ENCODE measurements around the gene ECI1. TPM values are rescaled to one million over a fixed set of nuclear protein-coding genes. Genes with fewer than 3 reads are reported as not detected.
"Not testable (repeated sequence)": the region's sequence is repeated elsewhere in the genome, so short reads cannot be mapped to it uniquely, and the experiment has no call there.

ECI1 gene
- total RNA-seq, 2 experiments from 2014 or later = 35.6 to 36.6 TPM

GRCh38 chr16:2263026-2263425, 11.6 kb upstream of the ECI1 start:
- ChIA-PET CTCF (interaction anchor here (1.3 kb wide), 1 partner anchor 9 kb away, joined by 3 read pairs; no protein-coding TSS in a partner anchor), POLR2A (interaction anchor here (1.5 kb wide), 1 partner anchor 9 kb away, joined by 4 read pairs; no protein-coding TSS in a partner anchor)

GRCh38 chr16:2260250-2260649, 8.9 kb upstream of the ECI1 start:
- CTCF ChIA-PET = interaction anchor here (0.7 to 0.8 kb wide), 4 partner anchors 9 to 279 kb away, joined by 3 to 4 read pairs (median 4); no protein-coding TSS in a partner anchor
- POLR2A ChIA-PET = interaction anchor here (0.7 kb wide), 1 partner anchor 623 kb away, joined by 9 read pairs; no protein-coding TSS in a partner anchor

GRCh38 chr16:2258530-2258929, 7.1 kb upstream of the ECI1 start:
- CTCF ChIA-PET = interaction anchor here (0.5 to 0.7 kb wide), 2 partner anchors 117 to 692 kb away, joined by 3 read pairs; no protein-coding TSS in a partner anchor
- POLR2A ChIA-PET = not testable (repeated sequence)

GRCh38 chr16:2257726-2258125, 6.3 kb upstream of the ECI1 start:
- ChIA-PET CTCF (interaction anchor here (0.7 kb wide), 1 partner anchor 691 kb away, joined by 3 read pairs; no protein-coding TSS in a partner anchor), POLR2A (no interaction called here)

GRCh38 chr16:2256531-2257140, 5.2 kb upstream of the ECI1 start:
- ChIA-PET CTCF (interaction anchor here (0.7 kb wide), 1 partner anchor 16 kb away, joined by 3 read pairs; no protein-coding TSS in a partner anchor), POLR2A (interaction anchor here (0.6 kb wide), 1 partner anchor 60 kb away, joined by 5 read pairs; no protein-coding TSS in a partner anchor)

GRCh38 chr16:2253293-2253692, 1.9 kb upstream of the ECI1 start:
- ChIA-PET POLR2A (interaction anchor here (1.0 kb wide), 1 partner anchor 10 kb away, joined by 4 read pairs; no protein-coding TSS in a partner anchor), CTCF (interaction anchor here (0.9 kb wide), 1 partner anchor 10 kb away, joined by 3 read pairs; no protein-coding TSS in a partner anchor)

- POLR2A ChIA-PET = interaction anchor here (0.5 to 1.2 kb wide), 2 partner anchors 16 to 40 kb away, joined by 4 to 5 read pairs; no protein-coding TSS in a partner anchor
- CTCF ChIA-PET = interaction anchor here (1.8 to 2.0 kb wide), 2 partner anchors 14 to 58 kb away, joined by 7 read pairs; no protein-coding TSS in a partner anchor
Measured at GRCh38 chr16:2252806-2253148, 1.4 kb upstream of the ECI1 start.

- ChIA-PET POLR2A (interaction anchor here (0.5 to 2.1 kb wide), 9 partner anchors 14 to 882 kb away, joined by 3 to 14 read pairs (median 4); partner anchors contain the start of genes DNASE1L2, PGP and TRAF7), CTCF (interaction anchor here (1.3 to 2.5 kb wide), 9 partner anchors 12 to 242 kb away, joined by 3 to 15 read pairs (median 5); partner anchors contain the start of genes E4F1, PGP and RNPS1)
Measured at GRCh38 chr16:2250652-2251295, 613 bp downstream of the ECI1 start.

- ChIA-PET CTCF (no interaction called here), POLR2A (no interaction called here)
Measured at GRCh38 chr16:2246301-2246885, 5.0 kb downstream of the ECI1 start.

GRCh38 chr16:2244926-2245795, 6.2 kb downstream of the ECI1 start:
- ChIA-PET POLR2A (no interaction called here), CTCF (no interaction called here)

GRCh38 chr16:2244301-2244700, 7.1 kb downstream of the ECI1 start:
- ChIA-PET CTCF (no interaction called here), POLR2A (no interaction called here)

- CTCF ChIA-PET = interaction anchor here (1.5 kb wide), 1 partner anchor 21 kb away, joined by 3 read pairs; no protein-coding TSS in a partner anchor
- POLR2A ChIA-PET = no interaction called here
Measured at GRCh38 chr16:2243781-2244180, 7.6 kb downstream of the ECI1 start.

- ChIA-PET CTCF (interaction anchor here (1.5 kb wide), 1 partner anchor 21 kb away, joined by 3 read pairs; no protein-coding TSS in a partner anchor), POLR2A (no interaction called here)
Measured at GRCh38 chr16:2243031-2243528, 8.3 kb downstream of the ECI1 start.

- POLR2A ChIA-PET = no interaction called here
- CTCF ChIA-PET = interaction anchor here (1.5 kb wide), 1 partner anchor 20 kb away, joined by 3 read pairs; no protein-coding TSS in a partner anchor
Measured at GRCh38 chr16:2242598-2242997, 8.8 kb downstream of the ECI1 start.

GRCh38 chr16:2240331-2240730, 11.1 kb downstream of the ECI1 start:
- POLR2A ChIA-PET = not testable (repeated sequence)
- CTCF ChIA-PET = interaction anchor here (0.8 kb wide), 1 partner anchor 16 kb away, joined by 3 read pairs; no protein-coding TSS in a partner anchor

- CTCF ChIA-PET = interaction anchor here (2.3 kb wide), 1 partner anchor 13 kb away, joined by 7 read pairs; the partner anchor contains the start of gene ECI1
- POLR2A ChIA-PET = no interaction called here
Measured at GRCh38 chr16:2238838-2239675, 12.3 kb downstream of the ECI1 start.

GRCh38 chr16:2238150-2238837, 13.1 kb downstream of the ECI1 start:
- CTCF ChIA-PET = interaction anchor here (2.3 kb wide), 1 partner anchor 14 kb away, joined by 7 read pairs; the partner anchor contains the start of gene ECI1
- POLR2A ChIA-PET = no interaction called here
